ENCODE measurements around the gene ARPP21.

The ARPP21 gene

GRCh38 chr3:35761311-35761710, 122.0 kb downstream of the ARPP21 start:
- Histone ChIP-seq H3K27me3 (ENCODE audit: low read depth, low read length) (no peaks in the 10 kb centered on the region), H3K36me3 (ENCODE audit: control insufficient read depth in 1 of 2, insufficient read depth in 2 of 2, low read length in 2 of 2) (no peaks in the 10 kb centered on the region), H3K9me3 (ENCODE audit: control insufficient read depth in 1 of 2, low read length in 2 of 2) (no peaks in the 10 kb centered on the region), H3K4me1 (ENCODE audit: control insufficient read depth in 1 of 2, insufficient read depth in 2 of 2, low read length in 2 of 2) (no peaks in the 10 kb centered on the region), H3K4me3 (ENCODE audit: low read depth in 1 of 2, low read length in 2 of 2) (no peak overlapping the region), H3K27ac (ENCODE audit: low read length) (no peak overlapping the region)

GRCh38 chr3:35772381-35773015, 133.2 kb downstream of the ARPP21 start:
- Histone ChIP-seq H3K36me3 (ENCODE audit: control insufficient read depth in 1 of 2, insufficient read depth in 2 of 2, low read length in 2 of 2) (no peaks in the 10 kb centered on the region), H3K27ac (ENCODE audit: low read length) (no peak overlapping the region), H3K9me3 (ENCODE audit: control insufficient read depth in 1 of 2, low read length in 2 of 2) (no peaks in the 10 kb centered on the region), H3K4me3 (ENCODE audit: low read depth in 1 of 2, low read length in 2 of 2) (no peak overlapping the region), H3K4me1 (ENCODE audit: control insufficient read depth in 1 of 2, insufficient read depth in 2 of 2, low read length in 2 of 2) (no peaks in the 10 kb centered on the region), H3K27me3 (ENCODE audit: low read depth, low read length) (no peaks in the 10 kb centered on the region)

DNA sequence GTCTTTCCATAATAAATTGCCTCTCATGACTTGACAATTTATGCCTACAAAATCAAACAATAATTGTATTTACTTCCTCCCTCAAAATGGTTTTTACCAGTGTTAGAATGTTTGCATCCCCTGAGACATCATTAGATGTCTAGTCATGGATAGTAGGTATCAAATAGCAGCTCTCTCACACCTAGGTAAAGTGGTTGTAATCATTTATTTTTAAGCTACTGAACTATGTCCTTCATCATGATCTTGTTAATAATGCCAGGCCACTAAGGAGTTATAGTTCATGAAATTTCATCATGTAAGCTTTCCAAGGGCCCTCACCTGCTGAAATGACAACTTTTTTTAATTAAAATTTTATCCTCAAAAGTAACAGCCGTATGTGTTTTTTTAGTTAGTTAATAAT, 134.1 kb downstream of the ARPP21 start:
- Histone ChIP-seq H3K27ac (ENCODE audit: low read length) (no peak overlapping the region), H3K4me1 (ENCODE audit: control insufficient read depth in 1 of 2, insufficient read depth in 2 of 2, low read length in 2 of 2) (no peaks in the 10 kb centered on the region), H3K27me3 (ENCODE audit: low read depth, low read length) (no peaks in the 10 kb centered on the region), H3K36me3 (ENCODE audit: control insufficient read depth in 1 of 2, insufficient read depth in 2 of 2, low read length in 2 of 2) (no peaks in the 10 kb centered on the region), H3K4me3 (ENCODE audit: low read depth in 1 of 2, low read length in 2 of 2) (no peak overlapping the region), H3K9me3 (ENCODE audit: control insufficient read depth in 1 of 2, low read length in 2 of 2) (no peaks in the 10 kb centered on the region)

- H3K4me1 ChIP-seq (ENCODE audit: control insufficient read depth in 1 of 2, insufficient read depth in 2 of 2, low read length in 2 of 2), result no peaks in the 10 kb centered on the region
- H3K4me3 ChIP-seq (ENCODE audit: low read depth in 1 of 2, low read length in 2 of 2), result no peak overlapping the region
- no peaks in the 10 kb centered on the region for H3K9me3 ChIP-seq (ENCODE audit: control insufficient read depth in 1 of 2, low read length in 2 of 2)
- H3K36me3 ChIP-seq (ENCODE audit: control insufficient read depth in 1 of 2, insufficient read depth in 2 of 2, low read length in 2 of 2), result no peaks in the 10 kb centered on the region
- no peaks in the 10 kb centered on the region for H3K27me3 ChIP-seq (ENCODE audit: low read depth, low read length)
- H3K27ac ChIP-seq (ENCODE audit: low read length), result no peak overlapping the region
These were observed 137.0 kb downstream of the ARPP21 start for GRCh38 chr3:35776346-35776745.

DNA sequence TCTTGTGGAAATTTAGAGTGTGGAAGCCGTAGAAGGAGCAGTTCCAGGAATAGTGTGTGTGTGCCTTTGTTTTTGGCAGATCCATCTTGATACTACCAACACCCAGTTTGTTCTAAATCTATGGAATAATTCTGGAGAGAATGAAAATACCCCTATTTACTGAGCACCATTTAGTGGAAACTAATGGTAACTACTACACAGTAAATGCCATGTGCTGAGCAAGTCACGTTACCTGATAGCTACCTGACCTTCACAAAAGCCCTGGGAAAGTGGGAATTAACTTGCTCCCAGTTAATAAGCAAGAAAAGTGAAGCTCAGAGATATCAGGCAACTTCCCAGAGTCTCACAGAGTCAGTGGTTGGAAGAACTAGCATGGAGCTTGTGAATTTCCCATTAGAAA, 137.7 kb downstream of the ARPP21 start:
- Histone ChIP-seq H3K4me1 (ENCODE audit: control insufficient read depth in 1 of 2, insufficient read depth in 2 of 2, low read length in 2 of 2) (no peaks in the 10 kb centered on the region), H3K27me3 (ENCODE audit: low read depth, low read length) (no peaks in the 10 kb centered on the region), H3K9me3 (ENCODE audit: control insufficient read depth in 1 of 2, low read length in 2 of 2) (no peaks in the 10 kb centered on the region), H3K4me3 (ENCODE audit: low read depth in 1 of 2, low read length in 2 of 2) (no peak overlapping the region), H3K36me3 (ENCODE audit: control insufficient read depth in 1 of 2, insufficient read depth in 2 of 2, low read length in 2 of 2) (no peaks in the 10 kb centered on the region), H3K27ac (ENCODE audit: low read length) (no peak overlapping the region)

DNA sequence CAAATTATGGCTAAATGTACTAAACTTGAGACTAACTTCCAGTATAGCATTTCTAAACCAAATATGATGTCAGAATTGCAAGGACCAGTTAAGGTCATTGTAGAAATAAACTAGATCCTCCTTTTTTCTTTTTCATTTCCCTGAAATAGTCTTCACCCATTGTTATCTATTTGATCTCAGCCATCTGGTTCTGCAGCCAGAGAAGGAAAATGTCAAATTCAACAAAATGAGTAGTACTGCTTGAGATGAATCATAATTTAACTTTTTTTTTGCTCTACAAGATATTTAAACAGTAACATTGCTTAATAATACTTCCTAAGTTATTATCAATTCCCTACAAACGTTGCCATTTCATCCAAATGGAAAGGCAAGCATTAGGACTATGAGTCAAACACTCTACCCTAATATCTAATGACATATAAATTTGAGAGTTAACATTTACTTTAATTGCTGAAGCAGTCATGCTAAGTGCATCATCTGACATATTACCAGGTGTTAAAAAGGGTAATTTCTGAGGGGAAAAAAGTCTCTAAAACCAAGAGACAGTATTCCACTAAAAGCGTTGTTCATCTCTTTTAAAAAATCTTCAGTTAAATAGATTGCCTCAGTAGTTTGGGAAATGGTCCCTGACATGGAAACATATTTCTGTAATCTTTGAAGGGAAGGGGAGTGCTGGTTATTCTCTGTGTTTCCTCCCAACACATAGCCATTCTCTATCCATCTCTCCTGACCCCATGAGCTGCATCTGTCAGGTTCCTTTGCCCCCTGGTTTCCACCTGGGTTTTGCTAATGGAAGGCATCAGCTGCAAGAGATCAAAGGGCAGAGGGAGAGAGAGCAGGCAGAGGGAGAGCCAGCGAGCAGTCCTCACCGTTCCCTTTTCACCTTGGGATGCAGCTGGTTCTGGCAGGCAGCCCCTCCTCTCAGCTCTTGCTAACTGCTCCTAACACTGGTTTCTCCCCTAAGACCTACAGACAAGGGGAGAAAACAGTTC, 138.5 kb downstream of the ARPP21 start:
- Histone ChIP-seq H3K4me3 (ENCODE audit: low read depth in 1 of 2, low read length in 2 of 2) (no peak overlapping the region), H3K9me3 (ENCODE audit: control insufficient read depth in 1 of 2, low read length in 2 of 2) (no peaks in the 10 kb centered on the region), H3K36me3 (ENCODE audit: control insufficient read depth in 1 of 2, insufficient read depth in 2 of 2, low read length in 2 of 2) (no peaks in the 10 kb centered on the region), H3K4me1 (ENCODE audit: control insufficient read depth in 1 of 2, insufficient read depth in 2 of 2, low read length in 2 of 2) (no peaks in the 10 kb centered on the region), H3K27ac (ENCODE audit: low read length) (no peak overlapping the region), H3K27me3 (ENCODE audit: low read depth, low read length) (no peaks in the 10 kb centered on the region)

- Histone ChIP-seq H3K27ac (ENCODE audit: low read length) (no peak overlapping the region), H3K27me3 (ENCODE audit: low read depth, low read length) (no peaks in the 10 kb centered on the region), H3K4me3 (ENCODE audit: low read depth in 1 of 2, low read length in 2 of 2) (no peak overlapping the region), H3K9me3 (ENCODE audit: control insufficient read depth in 1 of 2, low read length in 2 of 2) (no peaks in the 10 kb centered on the region), H3K4me1 (ENCODE audit: control insufficient read depth in 1 of 2, insufficient read depth in 2 of 2, low read length in 2 of 2) (no peaks in the 10 kb centered on the region), H3K36me3 (ENCODE audit: control insufficient read depth in 1 of 2, insufficient read depth in 2 of 2, low read length in 2 of 2) (no peaks in the 10 kb centered on the region)
These were observed 140.3 kb downstream of the ARPP21 start for GRCh38 chr3:35779611-35780010.

DNA sequence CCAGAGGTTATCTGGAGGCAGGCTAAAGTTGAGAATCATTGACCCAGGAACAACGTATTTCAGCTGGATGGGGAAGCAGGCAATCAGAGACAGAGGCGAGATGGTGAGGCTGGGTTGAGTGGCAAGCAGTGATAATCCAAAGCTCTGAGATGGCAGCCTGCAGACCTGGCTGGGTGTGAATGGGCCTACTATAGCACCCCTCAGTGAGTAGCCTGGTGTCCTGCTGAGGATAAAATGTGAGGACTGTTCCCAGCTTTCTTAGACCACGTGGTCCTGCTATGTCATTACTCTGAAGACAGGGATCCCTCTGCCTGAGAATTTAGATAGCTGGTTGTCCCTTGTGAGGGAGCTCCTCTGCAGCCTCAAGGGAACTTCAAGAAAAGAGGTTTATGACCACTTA, 141.5 kb downstream of the ARPP21 start:
- H3K4me1 ChIP-seq (ENCODE audit: control insufficient read depth in 1 of 2, insufficient read depth in 2 of 2, low read length in 2 of 2), result no peaks in the 10 kb centered on the region
- no peaks in the 10 kb centered on the region for H3K27me3 ChIP-seq (ENCODE audit: low read depth, low read length)
- no peaks in the 10 kb centered on the region for H3K36me3 ChIP-seq (ENCODE audit: control insufficient read depth in 1 of 2, insufficient read depth in 2 of 2, low read length in 2 of 2)
- H3K4me3 ChIP-seq (ENCODE audit: low read depth in 1 of 2, low read length in 2 of 2), result no peak overlapping the region
- H3K27ac ChIP-seq (ENCODE audit: low read length), result no peak overlapping the region
- H3K9me3 ChIP-seq (ENCODE audit: control insufficient read depth in 1 of 2, low read length in 2 of 2), result no peaks in the 10 kb centered on the region

DNA sequence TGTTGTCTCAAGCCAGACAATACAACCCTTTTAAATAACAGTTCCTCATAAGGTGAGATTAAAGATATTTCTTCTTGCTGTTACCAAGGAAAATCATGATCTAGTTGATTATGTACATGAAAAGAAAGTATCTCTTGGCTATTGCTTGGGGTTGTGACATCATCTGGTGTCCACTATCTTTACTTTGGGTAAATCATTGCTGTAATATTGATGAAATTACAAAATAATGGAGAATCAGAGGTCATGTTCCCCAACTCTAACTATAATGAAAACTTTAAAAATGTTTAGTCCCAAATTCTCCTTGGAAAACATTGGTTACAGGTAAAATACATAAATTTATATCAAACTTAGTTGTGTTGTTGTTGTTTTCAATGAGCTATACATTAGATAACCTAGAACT, 142.2 kb downstream of the ARPP21 start:
- H3K27me3 ChIP-seq (ENCODE audit: low read depth, low read length), result no peaks in the 10 kb centered on the region
- H3K4me3 ChIP-seq (ENCODE audit: low read depth in 1 of 2, low read length in 2 of 2), result no peak overlapping the region
- H3K27ac ChIP-seq (ENCODE audit: low read length), result no peak overlapping the region
- no peaks in the 10 kb centered on the region for H3K9me3 ChIP-seq (ENCODE audit: control insufficient read depth in 1 of 2, low read length in 2 of 2)
- no peaks in the 10 kb centered on the region for H3K36me3 ChIP-seq (ENCODE audit: control insufficient read depth in 1 of 2, insufficient read depth in 2 of 2, low read length in 2 of 2)
- H3K4me1 ChIP-seq (ENCODE audit: control insufficient read depth in 1 of 2, insufficient read depth in 2 of 2, low read length in 2 of 2), result no peaks in the 10 kb centered on the region

DNA sequence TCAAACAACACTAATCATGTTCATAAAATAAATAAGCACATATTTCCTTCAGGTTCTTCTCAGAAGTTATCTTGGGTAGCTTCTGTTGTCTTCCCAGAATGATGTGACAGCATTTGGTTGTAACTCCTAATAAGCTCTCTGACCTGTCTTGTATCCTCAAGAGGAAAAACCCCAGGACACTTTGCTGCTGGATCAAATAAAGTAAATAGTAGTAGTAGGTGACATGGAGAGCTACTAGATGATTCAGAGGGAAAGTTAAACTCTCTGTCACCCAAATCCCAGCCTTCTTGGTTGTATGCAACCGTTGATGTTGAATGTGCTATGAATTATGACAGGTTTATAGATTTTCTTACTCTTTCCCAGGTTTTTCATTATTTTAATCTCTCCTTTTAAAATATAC, 143.0 kb downstream of the ARPP21 start:
- Histone ChIP-seq H3K4me3 (ENCODE audit: low read depth in 1 of 2, low read length in 2 of 2) (no peak overlapping the region), H3K27ac (ENCODE audit: low read length) (no peak overlapping the region), H3K4me1 (ENCODE audit: control insufficient read depth in 1 of 2, insufficient read depth in 2 of 2, low read length in 2 of 2) (no peaks in the 10 kb centered on the region), H3K9me3 (ENCODE audit: control insufficient read depth in 1 of 2, low read length in 2 of 2) (no peaks in the 10 kb centered on the region), H3K27me3 (ENCODE audit: low read depth, low read length) (no peaks in the 10 kb centered on the region), H3K36me3 (ENCODE audit: control insufficient read depth in 1 of 2, insufficient read depth in 2 of 2, low read length in 2 of 2) (no peaks in the 10 kb centered on the region)

GRCh38 chr3:35784169-35784568, 144.8 kb downstream of the ARPP21 start:
- Histone ChIP-seq H3K27ac (ENCODE audit: low read length) (no peak overlapping the region), H3K4me3 (ENCODE audit: low read depth in 1 of 2, low read length in 2 of 2) (no peak overlapping the region), H3K4me1 (ENCODE audit: control insufficient read depth in 1 of 2, insufficient read depth in 2 of 2, low read length in 2 of 2) (no peaks in the 10 kb centered on the region), H3K9me3 (ENCODE audit: control insufficient read depth in 1 of 2, low read length in 2 of 2) (no peaks in the 10 kb centered on the region), H3K27me3 (ENCODE audit: low read depth, low read length) (no peaks in the 10 kb centered on the region), H3K36me3 (ENCODE audit: control insufficient read depth in 1 of 2, insufficient read depth in 2 of 2, low read length in 2 of 2) (no peaks in the 10 kb centered on the region)
